Ramos (cell line): Measurements from ENCODE around the gene MARCHF6.
"Not testable (repeated sequence)": the region's sequence is repeated elsewhere in the genome, so short reads cannot be mapped to it uniquely, and the experiment has no call there.

ENCODE experiments used
- in situ Hi-C: fragments of 300-500 bp; cut with MboI; formaldehyde crosslinking; loops from one replicate; pipeline ENCODE4 v1.14.3; 2022; ENCODE audit warnings: low sequenced_read_pairs; ENCODE audit not compliant: unreplicated experiment

Gene MARCHF6

DNA sequence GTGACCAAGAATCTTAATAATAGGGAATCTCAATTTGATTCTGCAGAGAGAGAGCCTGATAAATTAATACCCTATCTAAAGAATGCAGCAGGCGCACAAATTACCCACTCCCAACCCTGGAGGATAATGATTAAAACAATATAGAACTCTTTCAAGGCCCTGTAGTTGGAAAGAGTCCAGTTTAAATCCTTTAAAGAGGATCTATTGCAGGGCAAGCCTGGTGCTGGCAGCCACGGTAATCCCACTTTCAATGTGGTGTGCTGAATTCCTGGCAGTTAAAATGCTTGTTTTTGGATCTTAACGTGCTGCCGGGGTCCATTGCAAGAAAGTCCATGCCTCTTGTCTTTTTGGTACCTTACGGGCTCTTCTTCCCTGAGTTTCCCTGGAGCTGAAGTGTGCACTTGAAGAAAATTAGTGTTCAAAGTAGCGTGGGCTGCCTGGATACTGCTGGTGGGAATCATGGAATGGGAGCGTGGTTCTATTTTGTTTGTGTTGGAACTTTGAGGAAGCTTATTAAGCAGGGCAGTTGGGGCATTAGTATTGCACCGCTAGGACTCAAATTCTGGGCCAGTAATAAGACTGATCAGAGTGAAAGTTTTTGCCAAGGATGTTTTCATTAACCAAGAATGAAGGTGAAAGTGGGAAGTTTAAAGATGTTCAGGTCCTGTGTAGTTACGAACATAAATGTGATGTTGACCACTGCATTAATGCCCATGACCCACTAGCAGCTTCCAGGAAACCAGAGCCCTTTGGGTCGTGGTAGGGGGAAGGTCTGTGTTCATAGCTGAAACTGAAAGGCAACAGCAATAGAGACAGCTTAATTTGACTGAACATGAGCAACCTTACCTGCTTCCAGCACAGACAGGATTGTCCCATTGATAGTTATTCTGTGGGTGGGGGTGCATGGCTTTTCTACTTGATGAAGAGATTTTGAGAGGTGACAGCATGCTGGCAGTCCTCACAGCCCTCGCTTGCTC, 20.8 kb downstream of the MARCHF6 start:
- in situ Hi-C loops, result no loop called here

DNA sequence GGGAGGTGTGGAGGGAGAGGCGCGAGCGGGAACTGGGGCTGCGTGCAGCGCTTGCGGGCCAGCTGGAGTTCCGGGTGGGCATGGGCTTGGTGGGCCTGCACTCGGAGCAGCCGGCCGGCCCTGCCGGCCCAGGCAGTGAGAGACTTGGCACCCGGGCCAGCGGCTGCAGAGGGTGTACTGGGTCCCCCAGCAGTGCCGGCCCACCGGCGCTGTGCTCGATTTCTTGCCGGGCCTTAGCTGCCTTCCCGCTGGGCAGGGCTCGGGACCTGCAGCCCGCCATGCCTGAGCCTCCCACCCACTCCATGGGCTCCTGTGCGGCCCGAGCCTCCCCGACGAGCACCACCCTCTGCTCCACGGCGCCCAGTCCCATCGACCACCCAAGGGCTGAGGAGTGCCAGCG, 21.7 kb downstream of the MARCHF6 start:
- in situ Hi-C loops, result not testable (repeated sequence)

DNA sequence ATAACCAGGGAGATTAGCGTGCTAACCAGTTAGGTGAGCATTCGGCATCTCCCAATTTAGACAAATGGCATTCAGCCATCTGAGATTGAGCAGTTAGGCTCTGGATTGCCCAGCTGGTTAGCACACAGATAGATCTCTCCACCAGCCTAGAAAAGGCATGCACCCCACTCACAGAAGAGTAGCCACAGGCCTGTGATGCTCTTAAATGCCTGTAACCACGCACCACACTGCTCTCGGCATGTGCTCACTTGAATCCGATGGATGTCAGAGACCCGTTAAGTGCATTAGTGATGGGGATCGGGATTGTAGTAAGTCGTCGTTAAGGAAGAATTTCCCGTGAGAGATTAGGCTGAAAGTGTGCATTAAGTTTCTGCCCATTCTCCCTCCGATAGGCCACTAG, 23.0 kb downstream of the MARCHF6 start:
- in situ Hi-C loops, result no loop called here

DNA sequence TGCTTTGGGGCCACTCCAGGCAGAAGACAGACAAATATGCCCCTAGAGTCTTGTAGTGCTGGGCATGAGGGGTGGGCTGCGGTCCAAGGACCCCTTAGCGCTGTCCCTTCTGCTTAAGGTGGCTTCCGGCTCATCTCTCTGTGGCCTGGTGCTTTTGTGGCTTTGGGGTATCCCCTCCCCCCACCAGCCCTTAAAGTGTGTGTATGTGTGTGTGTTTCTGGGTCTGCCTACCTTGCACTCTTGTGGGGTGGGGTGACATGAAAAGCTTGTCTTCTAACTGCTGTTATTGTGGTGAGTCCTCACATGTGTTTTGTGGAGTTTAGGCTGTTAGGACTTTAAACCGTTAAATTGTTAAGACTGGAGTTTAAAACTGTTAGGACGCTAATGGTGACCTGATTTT, 23.6 kb downstream of the MARCHF6 start:
- in situ Hi-C loops, result no loop called here

DNA sequence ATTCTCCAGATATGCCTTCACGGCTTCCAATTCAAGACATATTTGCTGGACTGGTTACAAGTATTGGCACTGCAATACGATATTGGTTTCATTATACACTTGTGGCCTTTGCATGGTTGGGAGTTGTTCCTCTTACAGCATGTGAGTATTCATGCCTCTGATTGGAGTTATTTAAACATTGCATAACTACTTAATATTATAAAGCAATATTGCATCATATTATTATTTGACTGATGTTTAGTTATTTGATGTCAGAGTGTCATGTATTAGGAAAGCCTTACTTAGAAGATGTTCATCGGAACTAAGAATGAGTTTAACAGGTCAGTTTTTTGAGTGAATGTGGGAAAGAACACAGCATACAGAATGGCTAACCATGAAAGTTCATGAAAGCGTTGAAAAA, 28.3 kb downstream of the MARCHF6 start:
- in situ Hi-C loops, result no loop called here

DNA sequence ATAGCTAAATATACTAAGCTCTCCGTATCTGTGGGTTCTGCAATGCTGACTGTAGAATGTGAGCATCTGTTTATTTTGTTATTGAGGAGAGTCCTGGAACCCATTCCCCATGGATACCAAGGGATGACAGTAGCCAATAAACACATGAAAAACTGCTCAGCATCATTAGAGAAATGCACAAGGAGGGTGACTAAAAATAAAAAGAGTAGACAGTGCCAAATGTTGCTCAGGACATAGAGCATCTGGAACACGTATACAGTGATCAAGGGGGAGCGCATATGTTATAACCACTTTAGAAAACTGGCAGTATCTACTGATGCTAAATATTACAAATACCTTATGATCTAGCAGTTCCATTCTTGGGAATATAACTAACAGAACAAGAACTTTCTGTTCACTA, 31.0 kb downstream of the MARCHF6 start:
- in situ Hi-C loops, result no loop called here

DNA sequence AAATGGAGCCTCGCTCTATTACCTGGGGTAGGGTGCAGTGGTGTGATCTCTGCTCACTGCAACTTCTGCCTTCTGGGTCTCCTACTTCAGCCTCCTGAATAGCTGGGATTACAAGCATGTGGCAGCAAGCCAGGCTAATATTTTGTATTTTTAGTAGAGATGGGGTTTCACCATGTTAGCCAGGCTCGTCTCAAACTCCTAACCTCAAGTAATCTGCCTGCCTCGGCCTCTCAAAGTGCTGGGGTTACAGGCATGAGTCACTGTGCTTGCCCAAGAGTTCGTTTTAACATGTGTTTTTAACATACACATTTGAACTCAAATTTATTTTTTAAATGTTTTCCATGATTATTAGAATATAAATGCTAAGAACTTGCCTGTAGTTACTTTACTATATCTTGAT, 34.2 kb downstream of the MARCHF6 start:
- in situ Hi-C loops, result no loop called here

DNA sequence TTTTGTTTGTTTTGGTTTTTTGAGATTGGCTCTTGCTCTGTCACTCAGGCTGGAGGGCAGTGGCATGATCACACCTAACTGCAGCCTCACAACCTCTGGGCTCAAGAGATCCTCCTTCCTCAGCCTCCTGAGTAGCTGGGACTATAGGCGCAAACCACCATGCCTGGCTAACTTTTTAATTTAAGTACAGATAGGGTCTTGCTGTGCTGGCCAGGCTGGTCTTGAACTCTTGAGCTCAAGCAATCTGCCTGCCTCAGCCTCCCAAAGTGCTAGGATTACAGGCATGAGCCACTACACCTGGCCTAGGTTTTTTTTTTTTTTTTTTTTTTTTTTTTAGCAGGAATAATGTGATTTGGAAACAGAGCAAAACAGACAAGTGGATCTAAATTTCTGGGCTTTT, 37.6 kb downstream of the MARCHF6 start:
- in situ Hi-C loops, result no loop called here

DNA sequence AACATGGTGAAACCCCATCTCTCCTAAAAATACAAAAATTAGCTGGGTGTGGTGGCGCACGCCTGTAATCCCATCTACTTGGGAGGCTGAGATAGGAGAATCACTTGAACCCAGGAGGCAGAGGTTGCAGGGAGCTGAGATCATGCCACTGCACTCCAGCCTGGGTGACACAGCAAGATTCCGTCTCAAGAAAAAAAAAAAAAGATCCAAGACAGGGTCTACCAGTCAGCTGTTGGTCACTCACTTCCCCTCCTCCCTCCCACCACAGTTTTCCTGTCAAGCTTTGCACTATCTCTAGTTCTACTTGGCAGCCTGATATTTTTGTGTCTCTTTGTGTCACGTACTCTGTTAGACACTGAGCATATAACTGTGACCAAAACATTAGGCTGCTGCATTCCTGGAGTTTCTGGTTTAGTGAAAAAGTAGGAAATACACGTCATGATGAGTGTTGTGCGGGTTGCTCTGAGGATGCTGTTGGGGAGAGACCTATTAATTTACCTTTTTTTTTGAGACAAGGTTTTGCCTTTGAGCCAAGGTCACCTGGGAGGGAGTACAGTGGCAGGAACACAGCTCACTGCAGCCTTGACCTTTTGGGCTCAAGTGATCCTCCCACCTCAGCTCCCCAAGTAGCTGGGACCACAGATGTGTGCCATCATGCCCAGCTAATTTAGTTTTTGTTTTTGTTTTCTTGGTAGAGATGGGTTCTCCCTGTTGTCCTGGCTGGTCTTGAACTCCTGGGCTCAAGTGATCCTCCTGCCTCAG, 39.3 kb downstream of the MARCHF6 start:
- in situ Hi-C loops, result not testable (repeated sequence)

DNA sequence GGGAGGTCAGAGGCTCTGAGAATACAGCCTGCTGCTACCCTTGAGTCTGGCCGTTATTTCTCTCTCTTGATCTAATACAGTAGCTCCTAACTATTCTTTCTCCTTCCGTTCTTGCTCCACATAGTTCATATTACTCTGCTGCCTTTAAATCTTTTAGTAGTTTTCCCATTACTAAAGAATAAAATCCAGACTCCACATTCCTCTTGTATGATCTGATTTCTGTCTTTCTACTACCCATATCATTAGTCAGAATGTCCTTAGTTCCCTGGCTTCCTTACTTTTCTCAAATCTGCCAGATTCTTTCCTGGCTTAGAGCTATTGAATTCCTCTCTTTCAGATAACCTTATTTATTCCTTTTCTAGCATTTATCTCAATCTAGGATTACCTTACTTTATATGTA, 40.0 kb downstream of the MARCHF6 start:
- in situ Hi-C loops, result no loop called here

DNA sequence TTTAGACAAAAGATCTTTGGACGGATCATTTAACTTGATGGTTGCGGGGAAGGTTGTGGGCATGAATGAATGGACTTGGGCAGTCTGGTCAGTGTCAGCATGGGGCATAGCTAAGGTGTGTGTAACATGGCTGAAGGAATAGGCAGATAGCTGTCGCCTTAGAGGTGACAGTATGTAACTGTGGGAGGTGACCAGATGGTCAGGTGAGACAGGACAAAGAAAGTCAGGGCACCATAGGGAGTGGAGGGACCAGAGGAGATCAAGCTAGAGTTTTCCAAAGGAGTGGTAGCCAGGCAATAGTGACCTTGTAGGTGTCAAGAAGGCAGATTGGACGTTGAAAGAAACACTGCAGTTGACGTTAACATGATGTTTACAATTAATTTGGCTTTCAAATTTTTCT, 43.1 kb downstream of the MARCHF6 start:
- in situ Hi-C loops, result no loop called here

DNA sequence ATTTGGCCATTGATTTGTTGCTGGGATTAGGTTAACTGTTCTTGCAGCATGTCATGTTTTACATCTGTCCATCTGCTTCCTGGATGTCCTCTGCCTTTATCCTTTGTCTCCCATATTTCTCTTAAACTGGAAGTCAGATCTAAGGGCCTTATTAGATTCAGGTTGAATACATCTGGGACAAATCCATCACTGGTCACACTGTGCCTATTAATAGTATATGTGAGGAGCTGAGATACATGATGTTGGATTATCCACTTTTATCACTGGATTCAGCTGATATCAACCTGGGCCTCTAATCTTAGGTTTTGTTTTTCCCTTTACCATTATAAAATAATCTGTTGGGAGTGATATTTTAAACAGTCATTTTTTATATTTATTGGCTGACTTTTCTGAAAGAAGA, 46.3 kb downstream of the MARCHF6 start:
- in situ Hi-C loops, result loop anchor here (25.0 kb wide), 1 partner anchor 113 kb away; no protein-coding TSS in a partner anchor

DNA sequence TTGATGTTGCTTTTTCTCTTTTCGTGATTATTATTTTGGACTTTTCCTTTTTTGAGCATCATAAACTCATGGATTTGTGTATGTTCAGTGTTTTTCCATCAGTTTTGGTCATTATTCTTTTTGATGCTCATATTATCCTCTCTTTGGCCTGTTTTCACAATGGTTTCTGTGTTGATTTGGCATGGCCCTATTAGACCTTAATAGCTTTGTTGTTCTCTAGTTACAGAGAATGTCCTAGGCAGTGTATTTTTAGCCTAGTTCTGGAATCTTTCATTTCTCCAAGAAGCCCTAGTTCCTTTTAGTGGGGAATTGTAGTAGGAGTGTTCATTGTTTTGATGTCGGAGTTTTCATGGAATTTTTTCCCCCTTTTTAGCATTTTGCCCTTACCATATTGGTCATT, 46.9 kb downstream of the MARCHF6 start:
- in situ Hi-C loops, result loop anchor here (25.0 kb wide), 1 partner anchor 113 kb away; no protein-coding TSS in a partner anchor

DNA sequence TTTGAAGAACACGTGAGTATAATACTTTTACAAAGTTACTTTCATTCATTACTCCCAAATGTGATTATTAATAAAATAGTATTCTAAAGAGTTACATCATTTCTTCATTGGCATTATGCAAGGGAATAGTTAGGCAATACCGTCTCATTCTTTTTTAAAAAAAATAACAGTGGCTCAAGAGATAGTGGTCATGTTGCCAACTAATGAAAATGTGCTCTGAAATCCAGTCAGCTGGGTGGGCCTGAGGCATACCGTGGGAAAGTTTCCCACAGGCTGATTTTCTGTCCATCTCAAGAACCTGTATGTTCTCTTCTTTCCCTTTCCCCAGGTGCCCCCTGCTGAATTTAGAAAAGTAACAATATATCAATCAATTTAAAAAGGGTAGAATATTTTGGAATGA, 47.3 kb downstream of the MARCHF6 start:
- in situ Hi-C loops, result loop anchor here (25.0 kb wide), 1 partner anchor 114 kb away; no protein-coding TSS in a partner anchor

DNA sequence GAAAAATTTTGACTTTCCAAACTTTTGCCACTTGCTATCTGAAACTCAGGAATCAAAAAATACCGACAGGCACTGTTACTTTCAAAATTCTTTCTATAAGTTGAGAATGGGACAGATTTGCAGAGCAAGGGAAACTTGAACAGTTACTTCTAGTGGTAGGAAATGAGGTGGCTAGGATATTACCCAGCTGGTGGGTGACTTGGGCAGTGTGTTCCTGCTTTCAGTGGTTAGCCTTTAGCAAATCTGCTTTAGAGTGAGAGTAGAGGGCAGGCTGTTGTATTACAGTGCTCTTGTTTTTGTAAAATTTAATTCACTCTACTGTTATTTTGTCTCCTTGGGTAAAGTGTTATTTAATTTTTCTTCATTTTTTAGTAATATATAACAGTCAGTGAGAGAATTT, 48.0 kb downstream of the MARCHF6 start:
- in situ Hi-C loops, result loop anchor here (25.0 kb wide), 1 partner anchor 114 kb away; no protein-coding TSS in a partner anchor
